ENCODE results near the gene CAPN2. TPM values are rescaled to one million over a fixed set of nuclear protein-coding genes. Genes with fewer than 3 reads are reported as not detected.

The CAPN2 gene
- polyA plus RNA-seq, 3 donors: 127 to 186 (median 182) TPM

GRCh38 chr1:223713546-223714420 lies 1.4 kb downstream of the CAPN2 start:
- H3K9ac ChIP-seq (ENCODE audit: insufficient read depth, low read length, poor library complexity, severe bottlenecking): peak overlapping the region; percentile 98
- Mint-ChIP-seq H3K9me3 (no peaks in the 10 kb centered on the region), H3K4me3 (peak overlapping the region; percentile 96), H3K27me3 (ENCODE audit: low read depth in 3 of 3) (peaks cover 0 to 3% (median 1%) of the 10 kb centered on the region in 3 donors), H3K27ac (peak overlapping the region; percentile 90 to 98 (median 96)), H3K36me3 (peaks cover 20% of the 10 kb centered on the region in 2 donors), H3K4me1 (peaks cover 61% of the 10 kb centered on the region)
- intact Hi-C loops (cut with micrococcal nuclease): loop anchor here (2.0 to 10.0 kb wide), 4 partner anchors 13 to 111 kb away; no protein-coding TSS in a partner anchor
- peaks cover 4% of the 10 kb centered on the region in 2 donors for H3K36me3 ChIP-seq (replicated peaks in 1 of 2; ENCODE audit: control insufficient read depth in 1 of 2, insufficient read depth in 2 of 2, low read length in 2 of 2)
- no peak for TF ChIP-seq CTCF (IDR thresholded peaks at IDR 0.05)
- H2AFZ ChIP-seq (ENCODE audit: insufficient read depth, low read depth, low read length, poor library complexity, severe bottlenecking): no peak overlapping the region
- H3K4me2 ChIP-seq (replicated peaks; ENCODE audit: extremely low read depth, low read length, poor library complexity, severe bottlenecking): peak overlapping the region; percentile 98
- H3K27me3 ChIP-seq (ENCODE audit: control insufficient read depth in 2 of 2, insufficient read depth in 2 of 2, low read length in 2 of 2): no peaks in the 10 kb centered on the region
- H3K79me2 ChIP-seq (ENCODE audit: insufficient read depth, low read length): peaks cover 58% of the 10 kb centered on the region
- peak overlapping the region; percentile 87 to 96 for H3K27ac ChIP-seq (ENCODE audit: low read depth in 1 of 2, low read length in 2 of 2)
- 72% methylated on average over 7 of the region's 7 CpGs for WGBS (ENCODE audit: insufficient coverage)
- peaks cover 3% of the 10 kb centered on the region for H4K20me1 ChIP-seq (ENCODE audit: insufficient read depth, low read length)
- H3K4me3 ChIP-seq (replicated peaks in 1 of 3; ENCODE audit: low read depth in 2 of 3, low read length in 3 of 3): peak overlapping the region; percentile 77 to 86 (median 83)
- H3K9me3 ChIP-seq (replicated peaks in 1 of 2; ENCODE audit: control insufficient read depth in 1 of 2, insufficient read depth in 1 of 2, low read length in 2 of 2): no peaks in the 10 kb centered on the region
- DNase-seq: peak in 2 of 3 donors; percentile 34 to 42
- peaks cover 61 to 64% of the 10 kb centered on the region in 2 donors for H3K4me1 ChIP-seq (ENCODE audit: control insufficient read depth in 1 of 2, insufficient read depth in 2 of 2, low read length in 2 of 2)

- WGBS (ENCODE audit: insufficient coverage): 60% methylated on average over 1 of the region's 2 CpGs
- Histone ChIP-seq H3K4me2 (replicated peaks; ENCODE audit: extremely low read depth, low read length, poor library complexity, severe bottlenecking) (peak overlapping the region; percentile 98), H3K9ac (ENCODE audit: insufficient read depth, low read length, poor library complexity, severe bottlenecking) (peak overlapping the region; percentile 98), H3K27ac (ENCODE audit: low read depth in 1 of 2, low read length in 2 of 2) (peak overlapping the region; percentile 63 to 96), H2AFZ (ENCODE audit: insufficient read depth, low read depth, low read length, poor library complexity, severe bottlenecking) (no peak overlapping the region), H4K20me1 (ENCODE audit: insufficient read depth, low read length) (peaks cover 3% of the 10 kb centered on the region), H3K79me2 (ENCODE audit: insufficient read depth, low read length) (peaks cover 64% of the 10 kb centered on the region), H3K4me3 (replicated peaks in 1 of 3; ENCODE audit: low read depth in 2 of 3, low read length in 3 of 3) (peak overlapping the region in 1 of 3 experiments; percentile 86), H3K27me3 (ENCODE audit: control insufficient read depth in 2 of 2, insufficient read depth in 2 of 2, low read length in 2 of 2) (no peaks in the 10 kb centered on the region), H3K9me3 (replicated peaks in 1 of 2; ENCODE audit: control insufficient read depth in 1 of 2, insufficient read depth in 1 of 2, low read length in 2 of 2) (no peaks in the 10 kb centered on the region), H3K4me1 (ENCODE audit: control insufficient read depth in 1 of 2, insufficient read depth in 2 of 2, low read length in 2 of 2) (peaks cover 63 to 67% of the 10 kb centered on the region in 2 donors), H3K36me3 (replicated peaks in 1 of 2; ENCODE audit: control insufficient read depth in 1 of 2, insufficient read depth in 2 of 2, low read length in 2 of 2) (peaks cover 9 to 10% of the 10 kb centered on the region in 2 donors)
- no peak for TF ChIP-seq CTCF (IDR thresholded peaks at IDR 0.05)
- Mint-ChIP-seq H3K9me3 (no peaks in the 10 kb centered on the region), H3K27ac (peak overlapping the region; percentile 90 to 98 (median 96)), H3K4me1 (peaks cover 64% of the 10 kb centered on the region), H3K36me3 (peaks cover 24 to 26% of the 10 kb centered on the region in 2 donors), H3K27me3 (ENCODE audit: low read depth in 3 of 3) (peaks cover 0 to 3% (median 0%) of the 10 kb centered on the region in 3 donors), H3K4me3 (peak overlapping the region; percentile 46 to 96)
- DNase-seq: no peak
- intact Hi-C loops (cut with micrococcal nuclease): loop anchor here (2.0 to 10.0 kb wide), 3 partner anchors 33 to 110 kb away; no protein-coding TSS in a partner anchor
Observed at GRCh38 chr1:223714421-223714724, 2.0 kb downstream of the CAPN2 start.

Data from CD14-positive monocyte (primary cell).